HG03558 (cell line): Measurements from ENCODE around the gene GADD45GIP1.

ENCODE experiments used
- ATAC-seq: cut with Tn5 transposase; IDR thresholded peaks from one replicate; pipeline ENCODE4 v1.9.1; 2021; ENCODE audit warnings: moderate number of reproducible peaks; ENCODE audit not compliant: unreplicated experiment; ENCODE audit errors: extremely low read depth

The GADD45GIP1 gene

DNA sequence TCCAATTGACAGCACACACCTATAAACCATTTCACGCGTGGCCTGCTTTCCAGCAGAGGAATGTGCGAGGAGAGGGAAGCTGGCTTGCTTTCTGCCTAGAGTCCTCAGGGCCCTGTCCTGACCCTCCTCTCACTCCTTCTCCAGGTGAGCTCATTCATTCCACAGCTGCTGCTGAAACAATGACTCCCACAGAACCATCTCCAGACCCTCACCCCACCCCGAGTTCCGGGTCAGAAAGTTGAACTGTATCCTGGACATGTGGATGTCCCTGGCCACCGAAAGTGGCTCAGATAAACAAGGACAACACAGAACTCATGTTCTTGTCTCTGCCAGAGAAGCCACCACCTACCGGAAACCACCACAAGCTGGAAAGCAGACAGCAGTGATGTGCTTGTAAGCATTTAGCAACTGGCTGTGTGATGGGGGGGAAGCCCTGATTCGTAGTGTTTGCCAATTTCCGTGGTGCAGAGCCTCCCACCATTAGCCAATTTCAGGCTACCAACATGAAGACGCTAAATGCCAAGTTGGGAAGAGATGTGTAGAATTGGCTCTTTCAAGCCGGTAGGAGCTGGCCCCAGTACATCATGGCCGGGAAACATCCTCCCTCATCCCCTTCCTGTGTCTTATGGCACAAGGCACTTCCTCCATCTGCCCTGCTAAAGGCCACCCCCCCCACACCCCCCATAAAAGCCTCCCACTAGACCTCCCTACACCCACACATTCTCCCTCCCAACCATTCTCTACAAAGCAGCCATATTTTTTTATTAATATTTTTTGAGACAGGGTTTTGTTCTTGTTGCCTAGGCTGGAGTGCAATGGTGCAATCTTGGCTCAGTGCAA, 43.0 kb downstream of the GADD45GIP1 start:
- no peak for ATAC-seq

DNA sequence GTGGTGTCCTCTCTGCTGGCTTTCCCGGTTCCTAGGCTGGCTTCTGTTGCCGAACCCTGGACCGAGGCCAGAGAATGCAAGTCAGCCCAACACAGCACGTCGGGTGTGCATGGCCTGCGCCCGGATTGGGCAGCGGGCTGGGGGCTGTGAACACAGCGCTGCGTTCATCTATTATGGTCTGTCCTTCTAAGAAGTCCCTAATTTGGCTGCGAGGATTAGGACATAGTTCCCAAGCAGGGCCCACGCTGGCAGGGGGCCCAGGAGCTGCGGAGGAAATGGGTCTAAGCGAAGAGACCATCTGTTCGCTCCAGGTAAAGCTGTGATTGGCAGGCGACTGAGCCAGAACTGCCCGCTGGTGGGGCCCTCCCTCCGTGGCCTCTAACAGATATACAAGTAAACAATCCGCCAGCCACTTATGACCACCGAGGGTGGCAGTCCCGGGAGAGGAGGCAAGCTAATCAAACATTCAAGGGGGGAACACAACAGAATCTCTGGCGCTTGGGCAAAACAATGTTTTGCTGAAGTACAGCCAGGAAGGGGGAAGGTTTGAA, 43.9 kb downstream of the GADD45GIP1 start:
- ATAC-seq = no peak

DNA sequence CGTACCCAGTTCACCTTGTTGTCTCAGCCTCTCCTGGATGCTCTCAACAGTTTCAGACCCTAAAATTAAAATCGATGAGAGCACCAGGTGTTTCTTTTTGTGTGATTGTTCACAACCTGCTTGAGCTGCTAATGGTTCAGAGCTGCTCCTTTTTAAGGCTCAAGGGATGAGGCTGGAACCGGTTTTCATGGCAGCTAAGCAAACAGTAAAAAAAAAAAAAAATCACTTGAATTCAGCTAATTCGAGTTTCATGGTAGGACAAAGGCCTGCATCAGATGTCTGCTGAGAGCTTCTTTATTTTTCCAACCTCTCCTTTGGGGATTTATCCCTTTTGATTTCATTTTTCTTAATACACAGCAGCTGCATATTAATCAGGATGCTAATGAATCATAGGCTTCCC, 44.5 kb downstream of the GADD45GIP1 start:
- no peak for ATAC-seq

DNA sequence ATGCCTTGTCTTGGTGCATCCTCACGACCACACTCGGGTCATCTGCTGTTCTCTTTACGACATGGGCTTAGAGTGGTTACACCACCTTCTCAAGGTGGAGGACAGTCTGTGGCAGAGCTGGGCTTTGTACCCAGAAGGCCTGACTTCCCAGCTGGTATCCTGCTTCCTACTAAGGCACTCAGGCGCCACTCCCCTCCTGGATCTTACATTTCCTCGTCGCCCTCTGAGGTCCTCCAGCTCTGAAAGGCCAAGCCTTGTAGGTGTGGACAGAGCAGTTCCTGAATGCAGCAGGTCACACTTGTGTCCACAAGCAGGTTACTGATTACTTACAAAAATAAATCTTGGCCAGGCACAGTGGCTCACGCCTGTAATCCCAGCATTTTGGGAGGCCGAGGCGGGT, 49.9 kb downstream of the GADD45GIP1 start:
- no peak for ATAC-seq
